Measurements from ENCODE around the gene DACT2.

DNA sequence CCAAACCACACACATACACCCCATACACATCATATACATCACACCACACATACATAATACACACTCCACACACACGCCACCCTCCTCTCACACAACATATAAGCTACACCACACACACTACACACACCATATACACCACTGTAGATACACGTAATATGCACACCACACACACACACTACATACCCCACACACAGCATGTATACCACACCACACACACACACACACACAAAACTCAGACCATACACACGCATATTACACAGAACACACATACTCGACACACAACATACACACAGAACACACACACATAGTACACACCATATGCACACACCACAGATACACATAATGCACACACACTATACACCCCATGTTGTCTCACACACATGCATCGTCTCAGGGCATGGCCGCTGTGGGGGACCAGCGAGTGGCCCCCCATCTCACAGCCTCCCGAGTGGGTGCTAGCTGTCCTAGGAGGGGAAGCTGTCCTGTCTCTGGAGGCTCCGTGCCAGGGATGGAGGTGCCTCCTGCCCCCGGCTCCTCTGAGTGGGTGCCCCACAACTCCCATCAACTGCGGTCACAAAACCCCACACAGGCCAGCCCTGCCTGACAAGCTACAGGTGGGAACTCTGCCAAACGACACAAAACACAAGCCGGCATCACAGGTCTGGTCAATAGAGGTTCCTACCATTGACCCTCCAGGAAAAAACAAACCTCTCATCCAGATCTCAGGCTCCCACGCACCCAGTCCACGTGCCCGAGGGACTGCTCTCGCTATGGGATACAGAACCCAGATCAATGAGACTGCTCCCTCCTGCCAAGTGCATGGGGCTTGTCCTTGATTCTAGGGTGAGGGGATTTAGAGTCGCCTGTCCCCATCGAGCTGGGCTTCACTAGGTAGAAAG is 49.1 kb downstream of the DACT2 start:
- TF ChIP-seq, protein P1, sequence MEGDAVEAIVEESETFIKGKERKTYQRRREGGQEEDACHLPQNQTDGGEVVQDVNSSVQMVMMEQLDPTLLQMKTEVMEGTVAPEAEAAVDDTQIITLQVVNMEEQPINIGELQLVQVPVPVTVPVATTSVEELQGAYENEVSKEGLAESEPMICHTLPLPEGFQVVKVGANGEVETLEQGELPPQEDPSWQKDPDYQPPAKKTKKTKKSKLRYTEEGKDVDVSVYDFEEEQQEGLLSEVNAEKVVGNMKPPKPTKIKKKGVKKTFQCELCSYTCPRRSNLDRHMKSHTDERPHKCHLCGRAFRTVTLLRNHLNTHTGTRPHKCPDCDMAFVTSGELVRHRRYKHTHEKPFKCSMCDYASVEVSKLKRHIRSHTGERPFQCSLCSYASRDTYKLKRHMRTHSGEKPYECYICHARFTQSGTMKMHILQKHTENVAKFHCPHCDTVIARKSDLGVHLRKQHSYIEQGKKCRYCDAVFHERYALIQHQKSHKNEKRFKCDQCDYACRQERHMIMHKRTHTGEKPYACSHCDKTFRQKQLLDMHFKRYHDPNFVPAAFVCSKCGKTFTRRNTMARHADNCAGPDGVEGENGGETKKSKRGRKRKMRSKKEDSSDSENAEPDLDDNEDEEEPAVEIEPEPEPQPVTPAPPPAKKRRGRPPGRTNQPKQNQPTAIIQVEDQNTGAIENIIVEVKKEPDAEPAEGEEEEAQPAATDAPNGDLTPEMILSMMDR (IDR thresholded peaks at IDR 0.05 in 2 of 3, conservative IDR thresholded peaks at IDR 0.05 in 1 of 3; ENCODE audit: borderline replicate concordance in 1 of 3, insufficient read depth in 1 of 3, low read depth in 2 of 3, low read length in 2 of 3) = no peak
- TF ChIP-seq, protein P2, sequence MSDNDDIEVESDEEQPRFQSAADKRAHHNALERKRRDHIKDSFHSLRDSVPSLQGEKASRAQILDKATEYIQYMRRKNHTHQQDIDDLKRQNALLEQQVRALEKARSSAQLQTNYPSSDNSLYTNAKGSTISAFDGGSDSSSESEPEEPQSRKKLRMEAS (IDR thresholded peaks at IDR 0.05) = no peak
- TF ChIP-seq ZNF274 (IDR thresholded peaks at IDR 0.05; ENCODE audit: low read depth, low read length) (no peak), EZH2 (IDR thresholded peaks at IDR 0.05) (no peak)

All from HCT116 (cell line).